ENCODE data around the gene ADAMTS17.

ADAMTS17 gene

DNA sequence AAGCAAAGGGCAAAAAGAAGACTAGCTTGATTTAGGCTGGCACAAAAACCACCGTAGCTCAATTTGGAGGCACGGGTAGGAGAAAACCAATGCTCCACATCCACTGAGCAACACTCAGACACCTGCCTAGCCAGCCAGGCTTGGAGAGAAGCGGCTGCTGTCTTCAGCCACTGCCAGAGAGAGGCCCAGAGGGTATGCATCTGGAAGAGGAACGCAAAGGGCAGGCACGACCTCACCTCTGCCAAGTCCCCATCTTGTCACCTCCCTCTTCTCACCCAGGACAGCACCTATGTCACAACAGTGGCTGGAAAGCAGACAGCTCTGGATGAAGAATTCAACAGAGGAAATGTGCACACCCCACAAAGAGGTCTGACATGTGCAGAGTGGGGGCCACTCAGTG, 93.5 kb downstream of the ADAMTS17 start:
- H3K9ac ChIP-seq (ENCODE audit: low read depth, low read length), result no peak overlapping the region
- peaks cover 35% of the 10 kb centered on the region for H3K79me2 ChIP-seq (ENCODE audit: insufficient read depth, low read length)
- no peak overlapping the region; the same call in 1 of the 2 replicates for H3K27ac ChIP-seq (ENCODE audit: low read length)
- no peak overlapping the region for H2AFZ ChIP-seq (ENCODE audit: low read depth, low read length)
- ATAC-seq (ENCODE audit: insufficient read depth, low read depth), result no peak
- H3K27me3 ChIP-seq (ENCODE audit: insufficient read depth, low read length, poor library complexity), result no peaks in the 10 kb centered on the region
- H4K20me1 ChIP-seq (ENCODE audit: insufficient read depth, low read length), result no peaks in the 10 kb centered on the region
- no peak overlapping the region for H3K4me3 ChIP-seq (ENCODE audit: low read depth in 1 of 2, low read length in 2 of 2)
- H3K9me3 ChIP-seq (ENCODE audit: insufficient read depth, low read length, severe bottlenecking), result no peaks in the 10 kb centered on the region
- DNase-seq, result no peak
- TF ChIP-seq, protein P1, sequence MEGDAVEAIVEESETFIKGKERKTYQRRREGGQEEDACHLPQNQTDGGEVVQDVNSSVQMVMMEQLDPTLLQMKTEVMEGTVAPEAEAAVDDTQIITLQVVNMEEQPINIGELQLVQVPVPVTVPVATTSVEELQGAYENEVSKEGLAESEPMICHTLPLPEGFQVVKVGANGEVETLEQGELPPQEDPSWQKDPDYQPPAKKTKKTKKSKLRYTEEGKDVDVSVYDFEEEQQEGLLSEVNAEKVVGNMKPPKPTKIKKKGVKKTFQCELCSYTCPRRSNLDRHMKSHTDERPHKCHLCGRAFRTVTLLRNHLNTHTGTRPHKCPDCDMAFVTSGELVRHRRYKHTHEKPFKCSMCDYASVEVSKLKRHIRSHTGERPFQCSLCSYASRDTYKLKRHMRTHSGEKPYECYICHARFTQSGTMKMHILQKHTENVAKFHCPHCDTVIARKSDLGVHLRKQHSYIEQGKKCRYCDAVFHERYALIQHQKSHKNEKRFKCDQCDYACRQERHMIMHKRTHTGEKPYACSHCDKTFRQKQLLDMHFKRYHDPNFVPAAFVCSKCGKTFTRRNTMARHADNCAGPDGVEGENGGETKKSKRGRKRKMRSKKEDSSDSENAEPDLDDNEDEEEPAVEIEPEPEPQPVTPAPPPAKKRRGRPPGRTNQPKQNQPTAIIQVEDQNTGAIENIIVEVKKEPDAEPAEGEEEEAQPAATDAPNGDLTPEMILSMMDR (IDR thresholded peaks at IDR 0.05; ENCODE audit: borderline replicate concordance, extremely low read depth, low read length, poor library complexity, severe bottlenecking), result no peak
- no peak for TF ChIP-seq EZH2 (IDR thresholded peaks at IDR 0.05; ENCODE audit: borderline replicate concordance, low read depth, low read length, severe bottlenecking)
- H3K4me1 ChIP-seq (ENCODE audit: insufficient read depth, low read length), result no peaks in the 10 kb centered on the region
- H3K4me2 ChIP-seq (ENCODE audit: insufficient read depth, low read length), result no peak overlapping the region
- H3K36me3 ChIP-seq (ENCODE audit: insufficient read depth, low read length), result peaks cover 92% of the 10 kb centered on the region

DNA sequence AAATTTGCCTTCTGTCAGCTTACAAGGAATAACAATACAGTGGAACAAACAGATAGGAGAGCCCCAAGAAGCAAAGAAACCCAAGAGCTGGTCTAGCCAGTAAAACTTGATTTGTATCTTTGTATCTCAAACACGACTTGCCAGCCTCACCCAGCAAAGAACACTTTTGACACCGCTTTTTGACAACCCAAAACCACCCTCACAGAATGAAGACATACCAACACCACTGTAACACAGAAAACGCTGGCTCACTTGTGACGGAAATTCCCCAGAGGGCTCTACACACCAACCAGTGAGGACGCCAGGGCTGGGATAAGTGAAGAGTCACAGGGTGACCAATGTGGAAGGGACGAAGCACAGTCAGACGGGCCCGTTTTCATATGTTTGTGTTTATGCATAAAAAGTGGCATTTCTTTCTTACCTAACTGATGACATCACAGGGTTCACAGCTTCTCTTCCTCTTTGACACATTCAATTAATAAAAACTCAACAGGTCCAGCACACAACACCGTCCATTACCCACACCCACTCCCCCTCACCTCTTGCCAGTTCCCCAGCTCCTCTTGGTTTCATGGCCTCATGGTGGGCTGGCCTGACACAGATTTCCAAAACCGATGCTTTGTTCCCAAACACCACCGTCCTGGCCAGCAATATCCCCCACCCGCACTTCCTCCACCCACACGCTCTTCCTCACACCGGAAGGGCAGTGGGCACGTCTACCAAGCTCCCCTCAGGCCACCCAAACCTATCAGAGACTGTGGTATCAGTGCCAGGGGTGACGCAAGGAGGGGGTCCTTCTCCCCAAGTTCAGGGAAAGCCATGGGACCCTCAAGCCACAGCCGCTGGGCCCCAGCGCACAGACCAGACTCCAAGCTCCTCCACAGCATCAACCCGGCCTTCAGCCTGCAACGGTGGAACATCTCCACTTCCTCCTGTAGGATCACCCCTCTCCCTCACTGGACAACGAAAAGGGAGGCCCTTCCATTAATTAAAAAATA, 94.2 kb downstream of the ADAMTS17 start:
- DNase-seq, result no peak
- TF ChIP-seq, protein P1 (IDR thresholded peaks at IDR 0.05; ENCODE audit: borderline replicate concordance, extremely low read depth, low read length, poor library complexity, severe bottlenecking), result no peak
- TF ChIP-seq EZH2 (IDR thresholded peaks at IDR 0.05; ENCODE audit: borderline replicate concordance, low read depth, low read length, severe bottlenecking), result no peak

GRCh38 chr15:100245855-100246254, 95.9 kb downstream of the ADAMTS17 start:
- Histone ChIP-seq H3K27me3 (ENCODE audit: insufficient read depth, low read length, poor library complexity) (no peaks in the 10 kb centered on the region), H3K4me3 (ENCODE audit: low read depth in 1 of 2, low read length in 2 of 2) (no peak overlapping the region), H3K36me3 (ENCODE audit: insufficient read depth, low read length) (peaks cover 92% of the 10 kb centered on the region), H3K9me3 (ENCODE audit: insufficient read depth, low read length, severe bottlenecking) (no peaks in the 10 kb centered on the region), H2AFZ (ENCODE audit: low read depth, low read length) (no peak overlapping the region), H3K4me2 (ENCODE audit: insufficient read depth, low read length) (no peak overlapping the region), H3K27ac (ENCODE audit: low read length) (peak overlapping the region; percentile 27; the same call in 1 of the 2 replicates), H3K4me1 (ENCODE audit: insufficient read depth, low read length) (no peaks in the 10 kb centered on the region), H3K79me2 (ENCODE audit: insufficient read depth, low read length) (peaks cover 32% of the 10 kb centered on the region), H4K20me1 (ENCODE audit: insufficient read depth, low read length) (0 out of 2 replicates have a peak, but pooled peaks cover 4% of the 10 kb centered on the region), H3K9ac (ENCODE audit: low read depth, low read length) (no peak overlapping the region)
- DNase-seq (no peak), ATAC-seq (ENCODE audit: insufficient read depth, low read depth) (no peak)
- no peak for TF ChIP-seq EZH2 (IDR thresholded peaks at IDR 0.05; ENCODE audit: borderline replicate concordance, low read depth, low read length, severe bottlenecking)

More for the DNA sequence above, 94.2 kb downstream of the ADAMTS17 start:
- Histone ChIP-seq H4K20me1 (ENCODE audit: insufficient read depth, low read length) (no peaks in the 10 kb centered on the region), H3K79me2 (ENCODE audit: insufficient read depth, low read length) (peaks cover 37% of the 10 kb centered on the region), H3K36me3 (ENCODE audit: insufficient read depth, low read length) (peaks cover 90% of the 10 kb centered on the region), H3K4me2 (ENCODE audit: insufficient read depth, low read length) (no peak overlapping the region), H3K27ac (ENCODE audit: low read length) (no peak overlapping the region; the same call in 1 of the 2 replicates), H3K9ac (ENCODE audit: low read depth, low read length) (no peak overlapping the region), H3K9me3 (ENCODE audit: insufficient read depth, low read length, severe bottlenecking) (no peaks in the 10 kb centered on the region), H3K27me3 (ENCODE audit: insufficient read depth, low read length, poor library complexity) (no peaks in the 10 kb centered on the region), H3K4me1 (ENCODE audit: insufficient read depth, low read length) (no peaks in the 10 kb centered on the region), H3K4me3 (ENCODE audit: low read depth in 1 of 2, low read length in 2 of 2) (no peak overlapping the region), H2AFZ (ENCODE audit: low read depth, low read length) (no peak overlapping the region)
- no peak for ATAC-seq (ENCODE audit: insufficient read depth, low read depth)

DNA sequence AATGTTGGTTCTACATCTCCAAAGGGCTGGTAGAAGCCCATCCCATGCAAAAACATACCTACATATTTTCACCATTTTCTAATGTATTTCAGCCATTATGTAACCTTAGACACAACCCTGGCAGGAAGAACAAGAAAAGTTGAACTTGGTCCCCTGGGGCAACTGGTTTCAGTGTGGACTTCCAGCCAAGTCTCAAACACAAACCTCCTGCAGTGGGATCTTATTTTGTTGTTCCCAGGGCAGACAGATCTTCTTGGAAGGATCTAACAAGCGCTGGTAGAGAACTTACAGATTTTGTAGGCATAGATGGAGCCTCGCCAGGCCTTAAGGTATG, 96.3 kb downstream of the ADAMTS17 start:
- TF ChIP-seq, protein P1 (IDR thresholded peaks at IDR 0.05; ENCODE audit: borderline replicate concordance, extremely low read depth, low read length, poor library complexity, severe bottlenecking), result no peak
- no peak for TF ChIP-seq EZH2 (IDR thresholded peaks at IDR 0.05; ENCODE audit: borderline replicate concordance, low read depth, low read length, severe bottlenecking)
- Histone ChIP-seq H3K4me1 (ENCODE audit: insufficient read depth, low read length) (no peaks in the 10 kb centered on the region), H3K27me3 (ENCODE audit: insufficient read depth, low read length, poor library complexity) (no peaks in the 10 kb centered on the region), H3K36me3 (ENCODE audit: insufficient read depth, low read length) (peaks cover 94% of the 10 kb centered on the region), H3K9me3 (ENCODE audit: insufficient read depth, low read length, severe bottlenecking) (no peaks in the 10 kb centered on the region), H3K27ac (ENCODE audit: low read length) (peak overlapping the region; percentile 27; the same call in 1 of the 2 replicates), H3K79me2 (ENCODE audit: insufficient read depth, low read length) (peaks cover 31% of the 10 kb centered on the region), H2AFZ (ENCODE audit: low read depth, low read length) (no peak overlapping the region), H3K4me3 (ENCODE audit: low read depth in 1 of 2, low read length in 2 of 2) (no peak overlapping the region), H3K9ac (ENCODE audit: low read depth, low read length) (no peak overlapping the region), H4K20me1 (ENCODE audit: insufficient read depth, low read length) (0 out of 2 replicates have a peak, but pooled peaks cover 4% of the 10 kb centered on the region), H3K4me2 (ENCODE audit: insufficient read depth, low read length) (no peak overlapping the region)
- no peak for DNase-seq
- ATAC-seq (ENCODE audit: insufficient read depth, low read depth), result no peak
